GM21786 (cell line): ENCODE data around the gene ZNF93.
"Not testable (repeated sequence)": the region's sequence is repeated elsewhere in the genome, so short reads cannot be mapped to it uniquely, and the experiment has no call there.

Source experiments
- ATAC-seq: cut with Tn5 transposase; IDR thresholded peaks from one replicate; pipeline ENCODE4 v1.9.1; 2021; ENCODE audit not compliant: unreplicated experiment

The ZNF93 gene

GRCh38 chr19:19900729-19901444, at the start of gene ZNF93:
ZNF93 (plus strand) TSS chr19:19900946; CDS start chr19:19901089, 143 bp downstream.
- ATAC-seq: peak; percentile 96

GRCh38 chr19:19851740-19852139, 49.0 kb upstream of the ZNF93 start:
- not testable (repeated sequence) for ATAC-seq

- no peak for ATAC-seq
Measured at GRCh38 chr19:19858751-19859150, 42.0 kb upstream of the ZNF93 start.

- ATAC-seq: no peak
Measured at GRCh38 chr19:19860756-19861390, 39.9 kb upstream of the ZNF93 start.

- ATAC-seq: peak; percentile 93
Measured at GRCh38 chr19:19865750-19866610, 34.8 kb upstream of the ZNF93 start, which contains the start of gene ZNF253. ZNF253 (plus strand) TSS chr19:19865882; CDS start chr19:19865997, 115 bp downstream.

- peak; percentile 10 for ATAC-seq
Measured at GRCh38 chr19:19866611-19867248, 34.0 kb upstream of the ZNF93 start.

- ATAC-seq: not testable (repeated sequence)
Measured at GRCh38 chr19:19870086-19870485, 30.7 kb upstream of the ZNF93 start.

- no peak for ATAC-seq
Measured at GRCh38 chr19:19871932-19872331, 28.8 kb upstream of the ZNF93 start.

- no peak for ATAC-seq
Measured at GRCh38 chr19:19873381-19873780, 27.4 kb upstream of the ZNF93 start.

GRCh38 chr19:19877724-19878123, 23.0 kb upstream of the ZNF93 start:
- no peak for ATAC-seq

GRCh38 chr19:19884583-19884982, 16.2 kb upstream of the ZNF93 start:
- no peak for ATAC-seq

GRCh38 chr19:19892055-19892941, 8.4 kb upstream of the ZNF93 start:
- not testable (repeated sequence) for ATAC-seq

GRCh38 chr19:19900139-19900728, 512 bp upstream of the ZNF93 start:
- peak; percentile 3 for ATAC-seq

- not testable (repeated sequence) for ATAC-seq
Measured at GRCh38 chr19:19907551-19907950, 6.8 kb downstream of the ZNF93 start.

- ATAC-seq: no peak
Measured at GRCh38 chr19:19909654-19910053, 8.9 kb downstream of the ZNF93 start.

- no peak for ATAC-seq
Measured at GRCh38 chr19:19911150-19911549, 10.4 kb downstream of the ZNF93 start.

- no peak for ATAC-seq
Measured at GRCh38 chr19:19914596-19914995, 13.8 kb downstream of the ZNF93 start.

GRCh38 chr19:19930417-19930816, 29.7 kb downstream of the ZNF93 start:
- ATAC-seq: not testable (repeated sequence)
